Vagina (tissue), 2 donors: ENCODE measurements around the gene NAB1.

Experiments
- CTCF ChIP-seq, 3 experiments: fragments of 450-650 bp in 2 of 3; fragments of 200-600 bp in 1 of 3; sonication (generic) in 1 of 3; IDR thresholded peaks; one replicate each; pipeline ENCODE4 v1.5.1; 2017 to 2019; ENCODE audit warnings: antibody characterized with exemption in 3 of 3, mild to moderate bottlenecking in 2 of 3, moderate library complexity in 2 of 3
- POLR2A ChIP-seq, 2 donors: fragments of 450-650 bp; IDR thresholded peaks; one replicate each; pipeline ENCODE4 v1.6.1; 2017; ENCODE audit warnings: antibody characterized with exemption in 2 of 2, mild to moderate bottlenecking in 2 of 2, moderate library complexity in 2 of 2

GRCh38 chr2:190640117-190640516 lies 8.8 kb upstream of the NAB1 start:
- TF ChIP-seq CTCF (IDR thresholded peaks at IDR 0.05) (no peak), POLR2A (IDR thresholded peaks at IDR 0.05) (no peak)
